Epithelial cell of umbilical artery (primary cell): ENCODE results near the gene EAF1. TPM values are rescaled to one million over a fixed set of nuclear protein-coding genes. Genes with fewer than 3 reads are reported as not detected.

ENCODE experiments used
- total RNA-seq: library from RNA; depleted of rRNA; stranded (reverse); fragments of >200 nt; gene quantifications from 2 replicates; pipeline ENCODE4 v1.2.3, GENCODE V29; 2014

Gene EAF1
- 22.5 and 27.9 TPM in 2 replicates for total RNA-seq

DNA sequence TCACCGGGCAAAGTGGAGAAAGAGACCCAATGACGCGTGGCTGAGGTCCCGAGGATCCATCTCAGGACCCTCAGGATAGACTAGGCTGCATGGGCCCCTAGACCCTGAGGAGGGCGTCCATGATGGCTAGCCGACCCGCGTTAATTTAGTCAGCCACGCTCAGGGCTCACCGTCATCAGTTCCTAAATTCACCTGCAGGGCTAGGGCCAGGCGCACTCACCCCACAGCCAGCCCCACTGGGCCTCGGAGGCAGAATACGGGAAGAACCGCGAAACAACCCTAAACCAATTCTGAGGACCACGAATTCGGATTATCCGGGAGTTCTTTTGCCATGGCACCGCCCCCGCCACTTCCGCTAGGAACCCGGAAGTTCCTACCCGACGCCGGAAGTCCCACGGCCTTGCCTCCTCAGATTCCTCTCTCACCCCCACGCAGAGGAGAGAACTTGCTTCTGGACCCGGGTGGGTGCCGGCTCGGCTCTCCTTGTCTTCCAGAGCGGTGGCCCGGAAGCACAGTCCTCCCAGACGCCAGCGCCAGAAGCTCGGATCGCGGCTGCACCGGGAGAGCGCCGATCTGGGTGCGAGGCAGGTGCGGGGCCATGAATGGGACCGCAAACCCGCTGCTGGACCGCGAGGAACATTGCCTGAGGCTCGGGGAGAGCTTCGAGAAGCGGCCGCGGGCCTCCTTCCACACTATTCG, at the start of gene EAF1, which contains the start of gene METTL6:
Gene EAF1 (plus strand): TSS at position 417 of the 699 bp plus-strand sequence. CDS start 182 bp downstream, at position 599.
Gene METTL6 (minus strand): TSS at position 363 of the 699 bp plus-strand sequence. CDS start 1,033 bp downstream, outside the sequence.

Other genes starting within 250 kb of the EAF1 start
- gene CAPN7, start 221.4 kb upstream of the EAF1 start, total RNA-seq: 24.0 and 26.4 TPM in 2 replicates
- 60.1 and 89.5 TPM in 2 replicates for gene SH3BP5, start 95.0 kb upstream of the EAF1 start, total RNA-seq
- 23.4 and 31.3 TPM in 2 replicates for gene METTL6, start 54 bp upstream of the EAF1 start, total RNA-seq
- 0.46 and 0.97 TPM in 2 replicates for gene COLQ, start 94.1 kb downstream of the EAF1 start, total RNA-seq
- 40.4 and 42.2 TPM in 2 replicates for gene HACL1, start 174.0 kb downstream of the EAF1 start, total RNA-seq
- 20.8 and 40.9 TPM in 2 replicates for gene BTD, start 174.1 kb downstream of the EAF1 start, total RNA-seq